NCI-H2227 (cell line): ENCODE measurements around the gene GNL3.

ENCODE experiments used
- DNase-seq: peaks from one replicate; lab custom pipeline; 2025; ENCODE audit not compliant: unreplicated experiment; lab: John Stamatoyannopoulos, UW

The GNL3 gene

DNA sequence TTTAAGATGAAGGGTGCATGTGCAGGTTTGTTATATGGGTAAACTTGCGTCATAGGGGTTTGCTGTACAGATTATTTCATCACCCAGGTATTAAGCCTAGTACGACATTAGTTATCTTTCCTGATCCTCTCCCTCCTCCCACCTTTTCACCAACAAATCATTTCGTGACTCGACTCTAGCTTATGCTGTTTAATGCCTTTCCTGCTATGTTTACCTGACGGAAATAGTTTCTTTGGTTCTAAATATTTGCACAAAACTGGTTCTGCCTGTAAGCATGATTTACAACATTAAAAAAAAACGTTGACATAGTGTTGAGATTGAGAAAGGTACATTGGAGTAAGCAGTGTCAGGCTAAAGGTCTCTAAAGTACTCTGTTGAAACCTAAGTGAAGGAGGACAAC is 2.4 kb downstream of the GNL3 start:
- no peak for DNase-seq

DNA sequence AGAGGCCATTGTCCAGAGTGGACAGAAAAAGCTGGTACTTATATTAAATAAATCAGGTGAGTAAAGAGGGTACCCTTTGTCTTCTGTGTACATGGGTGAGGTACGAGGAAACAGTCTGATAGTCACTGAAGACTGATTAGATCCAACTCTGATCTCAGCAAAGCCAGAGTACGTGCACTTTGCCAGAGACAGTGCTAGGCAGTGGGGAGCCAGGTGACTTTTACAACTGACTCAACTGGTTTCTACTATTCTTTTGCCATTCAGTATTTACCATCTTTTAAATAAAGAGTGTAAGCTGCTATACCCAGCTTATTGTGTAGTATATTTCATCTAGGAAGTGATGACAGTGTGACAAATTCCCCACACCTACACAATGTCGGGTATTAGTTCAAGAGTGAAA is 3.3 kb downstream of the GNL3 start:
- no peak for DNase-seq

DNA sequence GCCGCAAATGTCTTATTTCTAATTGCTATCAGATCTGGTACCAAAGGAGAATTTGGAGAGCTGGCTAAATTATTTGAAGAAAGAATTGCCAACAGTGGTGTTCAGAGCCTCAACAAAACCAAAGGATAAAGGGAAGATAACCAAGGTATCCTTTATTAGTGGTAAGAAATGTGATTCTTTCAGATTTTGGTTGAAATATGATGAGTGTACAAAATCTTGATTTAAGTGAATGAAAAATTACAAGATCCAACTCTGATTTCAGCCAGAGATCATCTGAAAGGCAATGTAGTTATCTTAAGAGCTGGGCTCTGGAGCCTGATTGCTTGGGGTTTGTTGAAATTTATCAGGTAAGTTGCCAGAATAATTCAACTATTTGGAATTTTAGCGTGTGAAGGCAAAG is 4.7 kb downstream of the GNL3 start:
- no peak for DNase-seq

DNA sequence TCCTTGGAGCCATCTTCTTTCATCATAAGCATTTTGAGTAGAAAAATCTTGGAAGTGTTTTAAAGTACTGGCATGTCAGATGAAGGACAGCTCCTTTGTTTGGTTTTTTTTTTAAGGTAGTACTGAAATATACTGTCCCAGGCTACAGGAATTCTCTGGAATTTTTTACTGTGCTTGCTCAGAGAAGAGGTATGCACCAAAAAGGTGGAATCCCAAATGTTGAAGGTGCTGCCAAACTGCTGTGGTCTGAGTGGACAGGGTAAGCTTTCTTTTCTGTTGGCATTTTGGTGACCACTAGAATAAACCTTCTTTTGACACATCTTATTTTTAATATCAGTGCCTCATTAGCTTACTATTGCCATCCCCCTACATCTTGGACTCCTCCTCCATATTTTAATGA is 7.2 kb downstream of the GNL3 start:
- no peak for DNase-seq

DNA sequence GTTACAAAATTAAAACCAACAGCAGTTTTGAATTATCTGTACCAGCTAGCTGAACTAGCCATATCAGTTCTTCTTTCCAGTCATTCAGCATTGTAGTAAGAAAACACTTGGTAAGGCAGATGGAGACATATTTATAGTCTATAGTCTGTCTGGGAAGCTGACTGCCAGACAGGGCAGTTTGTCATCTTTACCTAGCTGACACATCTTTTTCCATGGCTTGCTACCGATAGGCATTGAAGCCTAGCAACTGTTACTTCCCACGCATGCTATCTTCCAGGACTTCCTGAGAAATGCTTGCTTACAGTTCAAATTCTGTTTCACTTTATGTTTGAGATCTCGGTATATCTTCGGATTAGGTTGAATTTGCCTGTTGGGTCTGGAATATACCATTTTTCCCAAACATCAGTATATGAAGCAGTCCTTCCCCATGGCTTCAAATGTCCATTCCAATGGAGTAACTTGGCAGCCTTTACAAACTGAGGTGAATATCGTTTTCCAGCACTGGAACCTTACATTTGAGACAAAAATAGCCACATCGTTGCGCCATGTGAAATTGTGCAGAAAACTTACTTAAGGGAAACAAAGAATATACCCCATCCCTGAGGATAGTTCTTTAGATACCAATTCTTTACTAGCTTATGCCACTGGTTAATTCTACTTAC is 8.8 kb downstream of the GNL3 start:
- DNase-seq = no peak

DNA sequence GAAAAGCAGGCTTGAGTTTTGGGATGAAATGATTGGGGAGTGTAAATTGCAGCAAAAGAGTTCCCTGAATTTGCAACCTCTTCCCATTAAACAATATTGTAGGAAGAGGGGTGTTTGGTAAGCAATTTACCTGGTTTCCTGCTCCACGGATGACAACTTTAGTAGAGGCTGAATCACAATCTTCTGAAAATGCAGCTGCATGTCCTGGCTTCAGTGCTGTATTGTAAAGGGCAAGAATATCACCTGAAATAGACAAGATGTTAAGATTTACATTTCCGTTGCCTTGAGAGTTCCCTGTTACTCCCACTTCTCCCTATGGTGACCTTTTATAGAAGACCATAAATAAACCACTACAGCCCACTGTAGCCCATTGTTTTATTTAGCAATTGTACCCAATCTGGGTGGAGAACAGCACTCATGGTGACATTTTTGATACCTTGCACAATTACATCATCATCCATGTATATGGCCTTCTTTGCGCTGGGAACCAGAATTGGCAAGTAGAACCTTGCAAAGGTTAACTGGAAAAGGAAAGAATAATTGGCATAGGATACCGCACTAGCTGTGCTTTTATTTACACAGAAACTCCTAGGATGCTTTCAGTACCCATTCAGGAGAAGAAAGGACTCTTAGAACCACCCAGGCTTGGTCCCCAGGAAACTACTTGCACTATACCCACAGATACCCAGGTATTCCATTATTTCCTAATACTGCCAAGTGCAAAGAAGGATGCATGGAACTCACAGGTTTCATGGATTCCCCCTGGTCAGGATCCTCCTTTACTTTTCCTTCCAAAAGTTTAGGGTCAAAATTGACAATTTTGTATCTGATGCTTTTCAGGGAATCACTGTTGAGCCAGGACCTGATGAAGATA is 10.2 kb downstream of the GNL3 start:
- no peak for DNase-seq

DNA sequence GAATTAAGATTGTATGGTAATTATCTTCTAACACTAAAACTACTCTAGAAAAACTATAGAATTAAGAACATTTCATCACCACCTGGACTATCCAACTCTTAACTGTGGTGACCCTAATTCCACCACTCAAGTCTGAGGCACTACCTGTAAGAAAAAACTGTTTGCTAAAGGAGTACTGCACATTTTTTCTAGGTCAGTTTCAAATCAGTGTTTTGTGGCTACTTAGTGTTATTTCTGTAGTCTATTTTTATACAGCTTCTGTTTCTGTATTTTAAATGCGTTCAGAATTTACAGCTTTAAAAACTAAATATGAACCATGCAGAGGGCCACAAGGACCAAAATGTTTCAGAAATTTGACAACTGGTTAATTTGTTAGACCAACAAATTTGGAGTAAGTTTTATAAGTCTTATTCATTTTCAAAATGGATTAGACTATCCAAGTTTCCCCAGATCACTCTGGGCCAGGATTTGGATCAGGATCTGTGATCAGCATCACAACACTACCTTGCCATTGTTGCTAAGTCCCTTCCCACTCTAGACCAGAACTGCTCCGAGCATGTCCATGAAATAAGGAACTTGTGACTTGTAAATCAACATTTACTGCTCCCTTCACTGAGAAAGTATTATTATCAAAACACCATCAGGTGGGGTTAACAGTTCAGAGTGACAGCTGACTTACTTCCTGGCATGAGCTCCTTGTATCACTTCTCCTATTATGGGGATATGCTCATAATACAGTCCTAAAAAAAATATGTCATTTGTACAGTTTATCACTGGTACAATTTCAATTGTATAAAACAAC is 11.2 kb downstream of the GNL3 start:
- DNase-seq = no peak

DNA sequence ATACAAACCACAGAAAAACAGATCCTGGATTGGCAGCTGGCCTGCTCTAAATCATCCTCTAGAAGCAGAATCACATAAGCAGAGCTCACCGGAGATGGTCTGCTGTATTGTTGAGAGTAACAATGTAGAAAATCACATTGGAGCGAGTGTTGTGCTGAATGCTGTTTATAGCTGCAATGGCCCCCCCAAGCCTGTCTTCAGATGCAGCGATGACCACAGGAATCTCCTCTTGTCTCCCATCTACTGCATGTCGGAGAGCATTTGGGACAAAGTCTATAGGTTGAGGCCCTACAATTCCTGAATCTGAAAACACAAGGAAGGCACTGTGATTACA is 11.8 kb downstream of the GNL3 start:
- no peak for DNase-seq

DNA sequence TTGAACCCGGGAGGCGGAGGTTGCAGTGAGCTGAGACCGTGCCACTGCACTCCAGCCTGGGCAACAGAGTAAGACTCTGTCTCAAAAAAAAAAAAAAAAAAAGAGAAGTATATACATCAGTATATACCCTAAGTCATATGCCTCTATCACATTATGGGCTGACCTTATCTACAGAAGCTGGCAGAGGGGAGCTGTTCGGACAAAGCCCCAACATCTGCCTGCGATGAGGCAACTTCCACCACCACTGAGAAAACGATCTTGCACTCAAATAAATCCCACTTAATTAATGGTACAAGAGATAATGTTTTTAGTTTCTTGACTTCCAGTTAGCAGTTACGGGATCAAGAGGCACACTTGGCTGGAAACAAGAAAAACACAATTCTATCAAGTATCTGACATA is 17.5 kb downstream of the GNL3 start:
- DNase-seq = no peak

DNA sequence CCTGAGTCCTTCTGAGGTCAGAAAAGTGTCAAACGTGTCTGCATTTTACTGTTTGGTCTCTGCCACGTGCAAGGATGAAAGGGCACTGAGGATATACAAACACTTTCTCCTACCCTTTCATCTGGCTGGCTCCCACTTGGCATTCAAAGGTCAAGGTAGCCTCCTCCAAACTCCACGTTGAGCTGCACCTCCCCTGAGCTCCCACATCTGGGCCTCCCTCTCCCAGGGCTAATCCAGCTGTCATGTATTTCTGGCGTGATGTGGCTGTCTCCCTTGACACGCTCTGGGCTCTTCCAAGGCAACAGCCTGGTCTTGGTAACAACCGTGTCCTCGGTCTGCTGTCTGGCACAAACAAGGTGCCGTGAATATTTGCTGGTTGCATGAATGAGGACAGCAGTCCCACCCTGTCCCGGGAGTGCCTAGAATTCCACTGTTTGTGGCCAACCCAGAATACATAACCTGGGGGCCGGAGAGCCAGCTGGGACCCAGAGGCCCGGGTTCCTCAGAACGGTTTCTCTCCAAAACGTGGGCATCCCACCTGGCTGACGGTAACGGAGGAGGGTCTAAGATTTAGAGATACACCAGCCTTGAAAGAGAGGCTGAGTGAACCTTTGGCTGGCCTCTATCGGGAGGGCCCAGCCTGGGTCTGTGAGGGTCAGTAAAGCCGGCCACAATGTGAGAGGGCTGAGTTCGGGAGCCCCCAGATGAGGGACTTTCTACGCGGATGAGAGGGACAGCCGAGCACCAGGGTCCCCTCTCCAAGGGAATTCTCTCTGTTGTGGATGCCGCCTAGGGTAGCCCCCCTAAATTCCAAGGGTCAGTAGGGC is 19.0 kb downstream of the GNL3 start:
- no peak for DNase-seq

DNA sequence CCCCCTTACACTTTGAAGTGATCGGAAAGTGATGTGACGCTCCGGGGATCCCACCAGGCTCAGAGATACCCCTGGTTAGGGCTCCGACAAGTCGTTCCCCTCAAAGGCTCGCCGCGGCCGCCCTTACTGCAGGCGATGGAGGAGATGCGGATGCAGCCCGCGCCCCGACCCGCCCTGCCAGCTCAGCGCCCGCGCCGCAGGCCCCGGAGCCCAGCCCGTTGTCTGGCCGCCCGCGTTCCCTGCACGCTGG is 19.5 kb downstream of the GNL3 start:
- no peak for DNase-seq

DNA sequence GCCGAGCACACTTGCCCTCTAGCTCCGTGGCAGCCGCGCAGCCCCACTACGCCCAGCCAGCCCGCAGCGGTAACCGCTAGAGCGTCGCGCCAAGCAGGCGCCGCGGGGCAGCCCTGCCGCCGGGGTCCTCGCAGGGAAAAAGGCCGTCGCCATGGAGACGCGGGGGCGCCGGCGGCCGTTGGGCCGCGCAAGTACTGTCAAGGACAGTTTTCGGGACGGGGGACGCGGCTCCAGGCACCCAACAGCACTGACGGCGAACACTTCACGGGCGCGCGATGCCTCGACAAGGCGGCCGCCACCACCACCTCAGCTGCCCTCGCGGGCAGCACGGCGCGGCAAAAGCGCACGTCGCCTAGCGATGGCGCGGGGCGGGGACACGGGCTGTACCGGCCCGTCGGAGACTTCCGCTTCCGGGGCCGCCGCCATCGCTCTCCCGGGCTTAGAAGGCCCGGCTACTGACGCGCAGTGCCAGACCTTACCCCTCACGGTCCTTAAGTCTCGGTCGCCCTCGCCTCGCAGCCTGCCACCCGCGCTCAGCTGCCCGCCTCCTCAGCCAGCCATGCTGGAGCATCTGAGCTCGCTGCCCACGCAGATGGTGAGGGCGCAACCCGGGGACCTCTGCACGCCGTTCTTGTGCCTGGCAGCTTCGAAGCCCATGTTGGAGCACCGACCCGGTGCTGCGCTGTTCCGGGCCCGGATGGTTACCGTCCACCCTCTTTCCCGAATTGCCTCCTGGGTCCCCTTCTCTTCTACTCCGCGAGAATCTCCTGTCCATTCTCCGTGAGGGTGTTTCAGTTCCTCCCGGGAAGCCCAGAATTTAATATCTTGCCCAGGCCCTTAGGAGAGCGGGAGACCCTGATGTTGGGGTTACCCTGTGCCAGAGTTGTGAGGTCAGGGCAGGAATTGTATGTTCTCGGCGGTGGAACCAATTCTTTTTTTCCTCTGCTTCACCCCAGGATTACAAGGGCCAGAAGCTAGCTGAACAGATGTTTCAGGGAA is 20.2 kb downstream of the GNL3 start, which contains the start of the genes GLT8D1 and SPCS1:
Gene GLT8D1 (minus strand): TSS at position 104 of the 999 bp plus-strand sequence. CDS start 5,331 bp downstream, outside the sequence.
Gene SPCS1 (plus strand): TSS at position 419 of the 999 bp plus-strand sequence. CDS start 141 bp downstream, at position 560.
- peak; percentile 85 for DNase-seq

DNA sequence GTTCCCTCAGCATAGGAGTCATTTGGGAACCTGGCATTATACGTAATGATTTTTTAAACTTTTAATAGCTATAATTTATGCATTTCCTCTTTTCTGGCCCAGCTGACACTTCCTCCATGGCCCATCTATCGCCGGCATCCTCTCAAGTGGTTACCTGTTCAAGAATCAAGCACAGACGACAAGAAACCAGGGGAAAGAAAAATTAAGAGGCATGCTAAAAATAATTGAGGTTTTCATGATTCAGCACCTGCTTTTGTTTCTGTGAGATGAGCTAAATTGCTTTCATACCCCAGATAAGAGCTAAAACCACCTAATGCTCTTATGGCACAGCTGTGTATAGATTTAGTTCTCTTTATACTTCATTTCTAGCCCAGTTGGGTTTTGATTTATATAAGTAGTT is 21.8 kb downstream of the GNL3 start:
- DNase-seq = no peak

DNA sequence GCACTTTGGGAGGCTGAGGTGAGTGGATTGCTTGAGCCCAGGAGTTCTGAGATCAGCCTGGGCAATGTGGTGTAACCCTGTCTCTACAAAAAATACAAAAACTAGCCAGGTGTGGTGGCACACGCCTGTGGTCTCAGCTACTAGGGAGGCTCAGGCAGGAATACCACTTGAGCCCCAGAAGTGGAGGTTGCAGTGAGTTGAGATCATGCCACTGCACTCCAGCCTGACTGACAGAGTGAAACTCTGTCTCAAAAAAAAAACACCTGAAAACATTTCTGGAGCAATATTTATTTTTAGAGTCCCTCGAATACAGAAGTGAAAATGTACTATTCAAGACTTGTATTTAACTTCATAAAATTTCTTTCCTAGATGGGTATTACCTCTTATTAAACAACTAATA is 24.7 kb downstream of the GNL3 start:
- DNase-seq = no peak

DNA sequence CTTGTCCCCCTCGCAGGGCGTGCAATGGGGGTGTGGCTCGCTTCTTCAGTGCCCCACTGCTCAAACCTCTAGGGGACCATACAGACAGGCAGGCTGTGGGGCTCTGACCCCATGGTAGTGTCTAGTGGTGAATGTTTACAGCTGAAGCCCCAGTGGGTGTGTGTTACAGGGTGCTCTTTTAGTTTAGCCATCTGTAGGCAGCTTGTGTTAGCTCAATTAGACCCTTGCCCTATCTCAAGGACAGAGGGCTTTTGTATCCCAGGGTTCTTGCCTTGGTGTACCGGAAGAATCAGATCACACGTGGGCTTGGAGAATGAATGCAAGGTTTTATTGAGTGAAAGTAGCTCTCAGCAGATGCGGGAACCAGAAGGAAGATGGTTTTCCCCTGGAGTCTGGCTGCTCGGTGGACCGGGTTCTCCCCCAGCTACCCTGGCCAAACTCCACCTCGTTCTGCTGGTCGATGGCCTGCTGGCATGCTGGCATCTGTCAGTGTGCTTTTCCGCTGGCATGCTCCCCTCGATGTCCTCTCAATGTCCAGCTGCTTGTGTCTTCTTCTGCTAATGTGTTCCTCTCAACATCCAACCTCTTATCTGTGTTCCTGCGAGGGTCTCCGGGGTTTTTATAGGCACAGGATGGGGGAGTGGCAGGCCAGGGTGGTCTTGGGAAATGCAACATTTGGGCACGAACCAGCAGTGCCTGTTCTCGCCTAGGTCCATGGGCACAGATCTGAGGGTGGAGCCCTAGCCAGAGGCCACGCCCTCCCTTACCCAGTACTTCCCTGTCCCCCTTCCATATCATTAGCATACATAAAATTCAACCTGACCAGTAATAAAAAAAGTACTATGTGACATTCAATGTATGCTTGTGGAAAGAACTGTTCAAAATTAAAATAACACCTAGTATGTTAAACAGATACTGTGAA is 26.7 kb downstream of the GNL3 start:
- no peak for DNase-seq

DNA sequence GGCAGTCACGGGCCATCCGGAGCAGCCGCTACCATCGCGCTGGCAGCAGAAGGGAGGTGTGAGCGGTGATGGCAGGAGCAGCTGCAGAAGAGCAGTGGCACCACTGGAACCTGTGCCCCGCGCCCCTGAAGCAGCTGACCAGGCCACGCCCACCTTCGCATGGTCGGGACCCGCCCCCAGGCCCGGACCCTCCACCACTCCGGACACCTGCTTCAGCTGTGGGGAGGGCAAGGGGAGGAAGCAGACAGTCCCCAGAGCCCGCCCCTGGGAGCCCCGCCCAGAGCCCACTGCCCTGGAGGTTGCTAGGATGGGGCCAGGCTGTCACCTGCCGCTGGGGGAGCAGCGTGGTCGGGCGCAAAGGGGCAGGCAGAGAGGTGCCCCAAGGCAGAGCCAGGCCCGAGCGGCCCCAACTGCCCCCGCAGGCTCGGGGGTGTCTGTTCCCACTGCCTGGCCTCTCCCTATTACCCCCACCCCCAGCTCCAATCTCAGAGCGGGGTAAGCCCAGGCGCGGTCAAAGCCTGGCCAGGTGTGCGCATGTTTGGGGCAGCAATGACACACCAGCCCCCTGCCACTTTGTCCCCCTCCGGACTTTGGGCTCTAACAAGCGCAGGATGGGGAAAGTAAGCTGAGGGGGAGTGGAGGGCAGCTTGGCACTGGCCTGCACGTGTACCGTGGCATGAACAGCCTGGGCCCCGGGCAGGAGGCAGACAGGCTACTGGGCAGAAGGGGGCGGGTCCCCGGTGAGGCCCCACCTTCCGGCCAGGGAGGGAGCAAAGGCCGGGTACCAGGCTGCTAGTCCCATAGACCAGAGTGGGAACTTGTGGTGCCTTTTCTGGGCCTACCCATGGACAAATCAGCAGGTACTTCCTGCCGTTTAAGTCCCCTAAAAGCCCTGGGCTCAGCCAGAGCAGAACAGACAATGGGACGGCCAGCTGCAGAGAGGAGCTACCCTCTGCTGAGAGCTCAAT is 28.8 kb downstream of the GNL3 start:
- DNase-seq = no peak

DNA sequence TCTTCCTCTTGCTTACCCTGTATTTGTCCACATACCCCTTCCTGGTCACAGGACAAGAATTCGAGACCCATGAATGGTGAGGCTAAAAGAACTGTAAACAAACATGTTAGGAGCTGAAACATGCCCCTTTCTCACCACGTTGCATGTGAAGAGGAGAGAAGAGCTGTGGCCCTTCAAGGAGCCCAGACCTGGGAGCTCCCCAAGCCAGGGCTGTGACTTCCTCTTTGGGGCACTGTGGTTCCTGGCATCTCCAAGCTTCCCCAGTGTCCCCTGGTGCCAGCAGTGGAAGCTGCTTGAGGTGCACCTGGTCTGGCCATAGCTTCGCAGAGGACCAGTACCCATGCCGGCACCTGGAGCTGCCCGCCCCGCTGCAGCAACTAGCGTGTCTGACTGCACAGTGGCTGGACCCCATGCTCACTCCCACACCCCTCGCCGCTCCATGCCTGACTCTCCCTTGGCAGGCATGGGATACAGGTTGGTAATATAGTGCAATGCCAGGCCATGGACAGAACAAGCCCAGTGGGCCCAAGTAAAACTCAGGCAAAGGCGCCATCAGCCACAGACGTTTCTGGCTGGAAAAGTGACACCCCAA is 30.0 kb downstream of the GNL3 start:
- DNase-seq = no peak
